SK-N-SH (cell line): ENCODE measurements around the gene HOXA6.

Source experiments
- EP300 ChIP-seq, 2 experiments: IDR thresholded peaks; 2 replicates each; pipeline versions ENCODE4 v1.4.0 to v1.6.1; 2012; ENCODE audit warnings: borderline replicate concordance in 1 of 2, low read depth in 1 of 2, low read length in 1 of 2
- EZH2phosphoT487 ChIP-seq: fragments of 200-600 bp; sonication (generic); IDR thresholded peaks from 2 replicates; pipeline ENCODE4 v1.6.1; 2017; ENCODE audit warnings: low read depth, mixed run types, mild to moderate bottlenecking, antibody characterized with exemption, moderate library complexity, borderline replicate concordance
- GATA2 ChIP-seq: sonication (generic); formaldehyde crosslinking; IDR thresholded peaks from 2 replicates; pipeline ENCODE4 v1.5.0; 2020; ENCODE audit warnings: mild to moderate bottlenecking, missing genetic modification reagents
- MXI1 ChIP-seq: IDR thresholded peaks from 2 replicates; pipeline ENCODE4 v1.6.1; 2012; ENCODE audit warnings: mild to moderate bottlenecking, low read depth, low read length, improper control_type of control experiment
- POLR2AphosphoS5 ChIP-seq: IDR thresholded peaks from 2 replicates; pipeline ENCODE4 v1.6.1; 2012; ENCODE audit warnings: low read depth, low read length
- RFX5 ChIP-seq: IDR thresholded peaks from 2 replicates; pipeline ENCODE4 v1.6.1; 2012; ENCODE audit warnings: mild to moderate bottlenecking, improper control_type of control experiment, low read length
- TF ChIP-seq, protein P1 (sequence below): fragments of 200-600 bp; sonication (generic); IDR thresholded peaks from 2 replicates; pipeline ENCODE4 v1.6.1; 2017; ENCODE audit warnings: antibody characterized with exemption, mild to moderate bottlenecking, moderate library complexity
- TF ChIP-seq, protein P2 (sequence below): IDR thresholded peaks from 2 replicates; pipeline ENCODE4 v1.6.1; 2012; ENCODE audit warnings: mild to moderate bottlenecking, low read depth, low read length, moderate library complexity

GRCh38 chr7:27159266-27160144 lies 11.9 kb upstream of the HOXA6 start:
- TF ChIP-seq POLR2AphosphoS5 (no peak), EP300 (IDR thresholded peaks at IDR 0.05; ENCODE audit: borderline replicate concordance in 1 of 2, low read depth in 1 of 2, low read length in 1 of 2) (no peak), RFX5 (no peak), GATA2 (CRISPR knock-in tag) (no peak), MXI1 (no peak), EZH2phosphoT487 (no peak)
- TF ChIP-seq, protein P1, sequence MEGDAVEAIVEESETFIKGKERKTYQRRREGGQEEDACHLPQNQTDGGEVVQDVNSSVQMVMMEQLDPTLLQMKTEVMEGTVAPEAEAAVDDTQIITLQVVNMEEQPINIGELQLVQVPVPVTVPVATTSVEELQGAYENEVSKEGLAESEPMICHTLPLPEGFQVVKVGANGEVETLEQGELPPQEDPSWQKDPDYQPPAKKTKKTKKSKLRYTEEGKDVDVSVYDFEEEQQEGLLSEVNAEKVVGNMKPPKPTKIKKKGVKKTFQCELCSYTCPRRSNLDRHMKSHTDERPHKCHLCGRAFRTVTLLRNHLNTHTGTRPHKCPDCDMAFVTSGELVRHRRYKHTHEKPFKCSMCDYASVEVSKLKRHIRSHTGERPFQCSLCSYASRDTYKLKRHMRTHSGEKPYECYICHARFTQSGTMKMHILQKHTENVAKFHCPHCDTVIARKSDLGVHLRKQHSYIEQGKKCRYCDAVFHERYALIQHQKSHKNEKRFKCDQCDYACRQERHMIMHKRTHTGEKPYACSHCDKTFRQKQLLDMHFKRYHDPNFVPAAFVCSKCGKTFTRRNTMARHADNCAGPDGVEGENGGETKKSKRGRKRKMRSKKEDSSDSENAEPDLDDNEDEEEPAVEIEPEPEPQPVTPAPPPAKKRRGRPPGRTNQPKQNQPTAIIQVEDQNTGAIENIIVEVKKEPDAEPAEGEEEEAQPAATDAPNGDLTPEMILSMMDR: no peak
- TF ChIP-seq, protein P2, sequence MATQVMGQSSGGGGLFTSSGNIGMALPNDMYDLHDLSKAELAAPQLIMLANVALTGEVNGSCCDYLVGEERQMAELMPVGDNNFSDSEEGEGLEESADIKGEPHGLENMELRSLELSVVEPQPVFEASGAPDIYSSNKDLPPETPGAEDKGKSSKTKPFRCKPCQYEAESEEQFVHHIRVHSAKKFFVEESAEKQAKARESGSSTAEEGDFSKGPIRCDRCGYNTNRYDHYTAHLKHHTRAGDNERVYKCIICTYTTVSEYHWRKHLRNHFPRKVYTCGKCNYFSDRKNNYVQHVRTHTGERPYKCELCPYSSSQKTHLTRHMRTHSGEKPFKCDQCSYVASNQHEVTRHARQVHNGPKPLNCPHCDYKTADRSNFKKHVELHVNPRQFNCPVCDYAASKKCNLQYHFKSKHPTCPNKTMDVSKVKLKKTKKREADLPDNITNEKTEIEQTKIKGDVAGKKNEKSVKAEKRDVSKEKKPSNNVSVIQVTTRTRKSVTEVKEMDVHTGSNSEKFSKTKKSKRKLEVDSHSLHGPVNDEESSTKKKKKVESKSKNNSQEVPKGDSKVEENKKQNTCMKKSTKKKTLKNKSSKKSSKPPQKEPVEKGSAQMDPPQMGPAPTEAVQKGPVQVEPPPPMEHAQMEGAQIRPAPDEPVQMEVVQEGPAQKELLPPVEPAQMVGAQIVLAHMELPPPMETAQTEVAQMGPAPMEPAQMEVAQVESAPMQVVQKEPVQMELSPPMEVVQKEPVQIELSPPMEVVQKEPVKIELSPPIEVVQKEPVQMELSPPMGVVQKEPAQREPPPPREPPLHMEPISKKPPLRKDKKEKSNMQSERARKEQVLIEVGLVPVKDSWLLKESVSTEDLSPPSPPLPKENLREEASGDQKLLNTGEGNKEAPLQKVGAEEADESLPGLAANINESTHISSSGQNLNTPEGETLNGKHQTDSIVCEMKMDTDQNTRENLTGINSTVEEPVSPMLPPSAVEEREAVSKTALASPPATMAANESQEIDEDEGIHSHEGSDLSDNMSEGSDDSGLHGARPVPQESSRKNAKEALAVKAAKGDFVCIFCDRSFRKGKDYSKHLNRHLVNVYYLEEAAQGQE: no peak
